Hepatocyte (in vitro differentiated cells): ENCODE measurements around the gene METRNL.

Experiments
- EZH2 ChIP-seq: fragments of 200-600 bp; sonication (generic); IDR thresholded peaks from 2 replicates; pipeline ENCODE4 v1.6.1; 2016; ENCODE audit warnings: antibody characterized with exemption, mild to moderate bottlenecking, borderline replicate concordance
- TF ChIP-seq, protein P1 (sequence below): fragments of 200-600 bp; sonication (generic); IDR thresholded peaks from 2 replicates; pipeline ENCODE4 v1.5.1; 2016; ENCODE audit warnings: antibody characterized with exemption, mild to moderate bottlenecking; ENCODE audit not compliant: poor library complexity

DNA sequence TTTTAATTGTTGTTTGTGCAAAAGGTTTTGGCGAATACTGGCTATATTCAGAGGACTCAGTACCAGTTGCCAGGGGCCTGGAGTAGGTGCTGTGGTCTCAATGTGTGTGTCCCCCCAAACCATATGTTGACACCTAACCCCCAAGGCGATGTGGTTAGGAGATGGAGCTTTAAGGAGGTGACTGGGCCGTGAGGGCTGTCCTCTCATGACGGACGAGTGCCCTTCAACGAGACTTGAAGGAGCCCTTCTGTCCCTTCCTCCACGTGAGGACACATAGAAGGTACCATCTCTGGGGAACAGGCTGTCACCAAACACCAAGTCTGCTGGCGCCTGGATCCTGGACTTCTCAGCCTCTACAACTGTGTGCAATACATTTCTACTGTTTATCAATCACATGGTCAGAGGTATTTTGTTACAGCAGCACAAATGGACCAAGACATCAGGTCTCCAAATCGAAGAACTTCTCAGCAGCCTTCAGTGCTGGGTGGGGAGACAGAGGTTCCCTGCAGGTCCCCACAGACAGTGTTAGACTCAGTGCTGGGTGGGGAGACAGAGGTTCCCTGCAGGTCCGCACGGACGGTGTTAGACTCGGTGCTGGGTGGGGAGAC lies 24.8 kb upstream of the METRNL start:
- TF ChIP-seq, protein P1, sequence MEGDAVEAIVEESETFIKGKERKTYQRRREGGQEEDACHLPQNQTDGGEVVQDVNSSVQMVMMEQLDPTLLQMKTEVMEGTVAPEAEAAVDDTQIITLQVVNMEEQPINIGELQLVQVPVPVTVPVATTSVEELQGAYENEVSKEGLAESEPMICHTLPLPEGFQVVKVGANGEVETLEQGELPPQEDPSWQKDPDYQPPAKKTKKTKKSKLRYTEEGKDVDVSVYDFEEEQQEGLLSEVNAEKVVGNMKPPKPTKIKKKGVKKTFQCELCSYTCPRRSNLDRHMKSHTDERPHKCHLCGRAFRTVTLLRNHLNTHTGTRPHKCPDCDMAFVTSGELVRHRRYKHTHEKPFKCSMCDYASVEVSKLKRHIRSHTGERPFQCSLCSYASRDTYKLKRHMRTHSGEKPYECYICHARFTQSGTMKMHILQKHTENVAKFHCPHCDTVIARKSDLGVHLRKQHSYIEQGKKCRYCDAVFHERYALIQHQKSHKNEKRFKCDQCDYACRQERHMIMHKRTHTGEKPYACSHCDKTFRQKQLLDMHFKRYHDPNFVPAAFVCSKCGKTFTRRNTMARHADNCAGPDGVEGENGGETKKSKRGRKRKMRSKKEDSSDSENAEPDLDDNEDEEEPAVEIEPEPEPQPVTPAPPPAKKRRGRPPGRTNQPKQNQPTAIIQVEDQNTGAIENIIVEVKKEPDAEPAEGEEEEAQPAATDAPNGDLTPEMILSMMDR = no peak
- TF ChIP-seq EZH2 = no peak
